HG02678 (cell line): ENCODE data around the gene NKX6-1.

Experiments
- ATAC-seq: cut with Tn5 transposase; IDR thresholded peaks from one replicate; pipeline ENCODE4 v1.9.1; 2021; ENCODE audit warnings: mild to moderate bottlenecking, moderate library complexity; ENCODE audit not compliant: unreplicated experiment

The NKX6-1 gene

DNA sequence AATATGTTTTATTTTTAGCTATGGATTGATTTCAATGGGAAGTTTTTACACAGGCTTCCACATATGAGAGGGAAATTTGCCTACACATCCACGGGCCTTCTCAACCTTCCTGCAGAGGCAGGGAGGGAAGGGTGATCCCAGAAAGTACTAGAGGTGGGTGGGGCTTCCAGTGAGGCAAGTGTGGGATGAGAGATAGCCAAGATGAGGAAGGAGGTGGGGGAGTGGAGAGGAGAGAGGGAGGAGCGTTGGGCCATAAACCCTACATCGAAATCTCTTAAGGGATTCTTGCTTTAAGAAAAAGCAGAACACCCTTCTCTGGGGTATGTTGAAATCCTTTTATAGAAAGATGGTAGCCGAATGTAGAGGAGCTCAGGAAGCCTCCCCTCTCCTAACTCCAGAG, 19.0 kb downstream of the NKX6-1 start:
- ATAC-seq = no peak

DNA sequence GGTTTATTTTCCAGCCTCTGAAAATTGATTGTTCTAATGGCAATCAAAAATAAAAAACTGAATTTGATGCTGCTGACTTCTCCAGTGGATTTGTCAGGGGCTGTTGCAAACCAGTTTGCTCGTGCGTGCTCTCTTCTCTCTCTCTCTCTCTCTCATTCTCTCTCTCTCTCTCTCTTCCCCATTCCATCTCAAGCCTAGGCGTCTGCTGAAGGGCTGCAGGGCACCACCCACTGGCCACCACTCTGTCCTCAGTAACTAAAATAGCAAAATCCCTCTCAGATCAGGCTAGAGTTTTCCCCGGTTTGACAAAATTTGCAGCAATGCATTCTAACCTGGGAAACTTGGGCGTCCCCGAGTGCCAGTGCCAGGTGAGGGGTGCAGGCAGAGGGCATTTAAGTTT, 19.4 kb downstream of the NKX6-1 start:
- ATAC-seq = no peak

DNA sequence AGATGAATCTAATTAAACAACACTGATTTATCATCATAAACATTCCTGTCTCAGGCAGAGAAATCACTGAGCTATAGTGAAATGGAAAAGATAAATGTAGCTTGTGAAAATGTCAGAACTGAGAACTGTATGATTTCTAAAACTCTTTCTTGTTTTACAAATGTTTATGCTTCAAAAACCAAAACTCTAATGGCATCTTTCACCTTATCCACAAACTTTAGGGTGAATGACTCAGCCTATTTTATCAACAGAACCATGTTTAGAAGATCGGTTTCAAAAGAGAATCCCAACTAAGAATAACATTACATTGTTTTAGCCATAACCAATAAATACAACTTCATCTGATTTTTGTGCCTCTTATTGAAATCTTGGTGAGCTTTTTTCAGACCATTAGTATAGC, 21.4 kb downstream of the NKX6-1 start:
- no peak for ATAC-seq

DNA sequence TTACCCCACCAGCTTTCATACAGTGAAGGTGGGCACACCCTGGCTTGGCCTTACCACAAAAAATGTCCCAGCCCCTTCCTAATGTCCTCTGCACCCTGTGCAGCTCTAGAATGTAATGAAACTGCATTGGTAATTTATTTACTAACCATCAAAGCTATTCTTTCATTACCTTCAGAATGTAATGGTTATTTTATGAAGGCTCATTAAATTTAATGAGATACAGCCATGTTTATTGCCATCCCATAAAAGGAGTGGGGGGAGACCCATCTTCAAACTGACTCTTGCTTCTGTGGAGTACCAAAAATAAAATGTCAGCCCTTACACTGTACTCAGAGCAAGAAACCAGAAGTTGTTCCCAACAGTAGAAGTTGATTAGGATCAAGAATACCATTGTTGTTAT, 25.0 kb downstream of the NKX6-1 start:
- no peak for ATAC-seq

DNA sequence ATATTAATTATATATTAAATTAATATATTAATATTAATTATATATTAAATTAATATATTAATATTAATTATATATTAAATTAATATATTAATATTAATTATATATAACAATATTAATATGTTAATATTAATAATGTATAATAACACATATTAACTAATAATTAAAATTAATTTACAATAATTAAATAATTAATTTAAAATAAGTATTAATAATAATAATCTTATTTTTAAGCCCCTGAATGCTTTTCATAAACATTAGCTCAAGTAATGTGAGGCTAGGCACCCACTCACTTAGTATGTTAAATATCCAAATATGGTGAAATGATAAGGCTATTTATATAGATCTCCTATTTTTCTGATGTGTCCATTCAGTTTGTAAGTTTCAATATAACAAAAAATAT, 26.9 kb downstream of the NKX6-1 start:
- ATAC-seq = no peak

DNA sequence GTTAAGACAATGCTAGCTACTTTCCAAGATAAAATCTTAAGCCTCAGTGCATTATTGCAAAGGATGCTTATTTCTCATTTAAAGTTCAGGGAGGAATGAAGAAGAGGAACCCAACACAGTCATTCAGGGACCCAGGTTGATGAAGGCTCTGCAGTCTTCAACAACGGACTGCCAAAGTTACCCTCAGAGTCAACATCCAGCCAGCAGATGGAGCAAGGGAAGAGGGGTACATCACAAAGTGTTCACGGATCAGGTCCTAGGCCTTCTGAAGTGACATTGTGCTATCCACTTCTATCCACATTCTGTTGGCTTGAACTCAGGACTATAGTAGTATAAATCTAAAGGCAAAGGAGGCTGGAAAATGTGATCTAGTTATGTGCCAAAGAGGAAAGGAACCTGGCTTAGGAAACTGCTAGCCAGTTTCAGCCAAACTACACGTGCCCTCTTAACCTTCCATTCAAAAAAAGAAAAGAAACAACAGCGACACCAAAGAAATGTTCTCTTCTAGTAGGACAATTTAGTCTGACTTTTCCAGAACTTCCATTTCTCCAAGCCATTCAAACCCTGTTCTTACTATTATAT, 28.8 kb downstream of the NKX6-1 start:
- no peak for ATAC-seq

DNA sequence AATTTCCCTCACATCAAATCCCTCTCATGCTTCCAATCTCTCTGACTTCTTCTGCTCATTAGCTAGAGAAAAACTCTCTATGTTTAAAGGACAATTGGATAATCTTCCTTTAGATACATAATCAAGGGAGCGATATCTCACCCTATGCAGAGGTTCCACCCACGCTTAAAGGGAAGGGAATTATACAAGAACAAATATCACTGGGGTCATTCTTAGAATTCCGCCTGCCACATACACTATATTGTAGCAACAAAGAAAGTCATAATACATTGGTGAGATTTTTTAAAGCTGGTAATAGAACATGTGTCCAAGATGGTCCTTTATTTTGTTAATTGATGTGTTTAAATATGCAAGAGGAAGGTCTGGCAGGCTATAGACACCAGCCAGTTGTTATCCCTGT, 31.5 kb downstream of the NKX6-1 start:
- no peak for ATAC-seq

DNA sequence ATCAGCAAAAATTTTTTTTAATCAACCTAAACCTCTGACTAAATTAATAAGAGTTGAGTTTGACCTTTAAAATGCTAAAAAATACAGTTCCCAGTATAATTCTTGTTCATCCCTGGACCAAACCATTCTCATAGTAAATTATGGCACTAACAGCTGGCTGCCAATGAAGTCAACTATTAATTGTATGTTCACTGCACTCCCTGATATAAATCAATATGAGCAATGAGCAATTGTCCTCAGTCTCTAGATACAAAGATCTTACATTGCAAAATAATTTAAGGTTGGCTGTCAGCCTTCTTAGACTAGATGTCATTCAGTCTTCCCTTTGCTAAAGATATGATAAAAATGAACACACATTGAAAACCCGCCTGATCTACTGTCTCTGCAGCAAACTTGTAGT, 39.3 kb downstream of the NKX6-1 start:
- no peak for ATAC-seq

DNA sequence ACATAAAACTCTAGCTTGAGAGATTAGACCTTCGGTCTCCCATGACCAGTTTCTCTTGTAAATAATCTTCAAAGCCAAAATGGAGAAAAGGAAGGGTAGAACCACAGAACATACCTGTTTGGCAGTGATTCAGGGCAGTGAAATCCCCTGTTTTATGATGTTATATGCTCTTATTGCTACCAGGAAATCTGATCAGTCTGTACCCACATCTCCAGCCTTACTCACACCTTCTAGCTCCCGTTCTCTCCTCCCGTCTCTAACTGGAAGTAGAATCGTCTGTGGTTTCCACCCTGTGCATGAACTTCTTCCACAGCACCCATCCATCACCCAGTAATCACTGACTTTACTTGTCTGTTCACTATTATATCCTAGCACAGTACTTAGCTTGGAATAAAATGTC, 42.9 kb downstream of the NKX6-1 start:
- no peak for ATAC-seq

DNA sequence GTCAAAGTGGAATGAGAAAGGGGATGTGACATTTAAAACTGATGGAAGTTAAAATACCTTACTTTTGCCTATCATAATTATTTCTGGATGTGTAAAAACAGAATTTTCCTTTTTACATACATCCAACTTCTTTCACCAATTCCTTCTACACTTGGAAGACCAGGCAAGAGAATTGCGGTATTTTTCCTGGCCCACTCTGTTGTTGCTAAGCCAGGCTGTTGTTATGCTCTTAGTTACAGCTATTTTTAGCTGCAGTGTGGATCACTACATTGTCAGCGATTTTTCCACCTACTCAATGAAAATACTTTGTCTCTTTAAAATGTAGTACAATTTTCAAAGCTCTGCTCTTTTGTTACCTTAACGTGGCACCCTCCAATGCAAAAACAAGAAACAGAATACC, 43.4 kb downstream of the NKX6-1 start:
- no peak for ATAC-seq

DNA sequence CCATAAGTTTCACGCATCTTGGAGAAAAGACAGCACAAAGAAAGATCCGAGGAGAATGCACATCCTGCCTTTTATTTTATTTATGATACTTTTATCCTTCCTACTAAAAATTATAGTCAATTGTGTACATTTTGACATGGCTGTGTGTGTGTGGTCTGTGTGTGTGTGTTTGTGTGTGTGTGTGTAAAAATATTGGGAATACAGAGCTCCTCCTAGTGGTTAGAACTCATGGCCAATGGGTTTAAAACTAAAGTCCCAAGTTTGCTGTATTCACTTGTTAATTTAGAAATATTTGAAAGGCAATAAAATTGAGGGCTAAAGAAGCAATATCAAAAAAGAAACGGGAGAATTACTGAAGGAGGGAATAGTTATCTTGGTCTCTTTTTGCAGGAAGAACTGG, 47.5 kb downstream of the NKX6-1 start:
- ATAC-seq = no peak

DNA sequence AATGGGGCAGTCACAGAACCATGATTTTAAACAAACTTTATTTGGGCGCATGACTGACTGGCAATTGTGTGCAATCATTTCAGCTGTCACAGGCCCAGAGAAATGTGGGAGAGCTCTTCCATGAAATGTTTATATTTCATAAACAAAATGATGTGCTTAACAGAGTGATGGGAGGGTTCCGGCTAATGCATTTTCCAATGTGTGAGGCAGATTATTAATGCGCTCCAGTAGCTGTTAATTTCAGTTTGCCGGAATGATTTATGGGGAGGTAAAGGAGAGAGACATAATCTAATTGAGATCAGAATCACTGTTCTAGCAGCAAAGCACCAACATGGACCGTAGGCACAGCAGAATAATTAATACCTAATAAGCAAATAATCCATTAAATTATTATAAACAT, 55.6 kb downstream of the NKX6-1 start:
- ATAC-seq = no peak

DNA sequence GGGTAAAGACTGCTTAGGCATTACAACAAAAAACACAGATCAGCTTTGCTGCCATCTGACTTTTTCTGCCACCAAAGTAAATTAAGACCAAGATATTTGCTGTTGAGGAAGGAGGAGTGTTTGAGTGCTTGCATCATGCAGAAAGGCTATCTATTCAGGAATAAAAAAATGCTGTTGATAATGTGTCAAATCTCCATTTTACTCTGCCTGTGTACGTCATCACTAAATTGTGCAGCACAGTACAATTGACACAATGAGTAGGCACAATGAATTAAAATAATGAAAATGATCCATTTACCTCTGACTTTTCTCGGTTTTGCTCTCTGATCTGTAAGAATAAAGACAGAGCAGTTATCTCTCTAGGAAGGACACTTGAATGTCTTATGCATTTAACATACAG, 56.3 kb downstream of the NKX6-1 start:
- ATAC-seq = no peak
